Pancreas (tissue), 10 donors: ENCODE data around the gene NOD2. TPM values are rescaled to one million over a fixed set of nuclear protein-coding genes. Genes with fewer than 3 reads are reported as not detected.

Experiments used
- ATAC-seq, 4 donors: fragments of 200-7000 bp; cut with Tn5 transposase; one replicate each; pipeline versions ENCODE4 v1.8.0 to v1.9.1; 2020; ENCODE audit warnings: mild to moderate bottlenecking in 4 of 4, moderate library complexity in 4 of 4
- DNase-seq, 6 donors: peaks; one replicate each; pipeline ENCODE4 v3.0.0-alpha.2; 2020
- FAIRE-seq: peaks from 2 replicates; lab custom pipeline; 2012; peaks lifted over from hg19 to GRCh38; lab: Jason Lieb, UNC
- H3K27ac ChIP-seq, 4 donors: fragments of 200-600 bp; sonication (generic); 1 replicate in 3 of 4; 2 replicates in 1 of 4; pipeline versions ENCODE4 v1.5.0 to v1.8.0; 2020
- H3K27me3 ChIP-seq, 4 donors: fragments of 200-600 bp; one replicate each; pipeline ENCODE4 v1.8.0; 2021
- H3K36me3 ChIP-seq, 3 donors: fragments of 200-600 bp; sonication (generic) in 1 of 3; one replicate each; pipeline versions ENCODE4 v1.5.0 to v1.8.0; 2020 to 2021
- H3K4me1 ChIP-seq, 3 donors: fragments of 200-600 bp; one replicate each; pipeline ENCODE4 v1.8.0; 2021
- H3K4me3 ChIP-seq, 4 donors: fragments of 200-600 bp; sonication (generic) in 2 of 4; one replicate each; pipeline versions ENCODE4 v1.5.0 to v1.8.0; 2020 to 2021
- H3K9me3 ChIP-seq, 4 donors: fragments of 200-600 bp; one replicate each; pipeline ENCODE4 v1.8.0; 2021
- CTCF ChIP-seq, 4 donors: fragments of 200-600 bp; sonication (generic) in 3 of 4; IDR thresholded peaks; one replicate each; pipeline versions ENCODE4 v1.5.0 to v1.8.0; 2021; ENCODE audit warnings: antibody characterized with exemption in 4 of 4
- WGBS, 2 donors: extraction: QIAGEN DNeasy Blood & Tissue Kit; methylation state at CpG; one replicate each; pipeline ENCODE4 v1.1.7; 2013; 5-methylcytosine and 5-hydroxymethylcytosine counted together
- intact Hi-C, 3 donors: fragments of 100-400 bp; cut with DNase I; formaldehyde crosslinking; loops; one replicate each; pipeline versions ENCODE4 v1.11.1 to v1.14.2; 2022
- polyA plus RNA-seq, 2 donors: library from polyadenylated mRNA; stranded (reverse); fragments of 200-250 nt; gene quantifications; one replicate each; pipeline ENCODE4 v1.2.3, GENCODE V29; 2013
- total RNA-seq, 6 donors: library from RNA; stranded (reverse); fragmentation: NEBNext Ultra II Directional in 4 of 6; extraction: Animal tissue kit (Norgen Biotek cat#: 25700) in 4 of 6; gene quantifications; one replicate each; pipeline versions ENCODE4 v1.2.1 to v1.2.4, GENCODE V29; 2021 to 2023
- donor health status: healthy with polysubstance abuse.
- donor health status: DM: no; HTN: no; CAD: no; lungs with moderate emphysema.
- donor health status: DM: no; HTN: no; CAD: no.
- donor health status: control.
- donor health status: control.
- donor health status: Bipolar disorder and iron deficiency.
- donor health status: DM: yes; HTN: yes; CAD: no.
- donor health status: DM: no; HTN: no; CAD: no.
- donor health status: DM: no; HTN: no; CAD: no.
- donor health status: DM: yes; HTN: yes; CAD: no.

The NOD2 gene
- total and polyA plus RNA-seq, 8 donors: 0.08 to 2.1 (median 0.27) TPM

- DNase-seq (no peak), FAIRE-seq (no peak), ATAC-seq (no peak)
- intact Hi-C loops: no loop called here
- Histone ChIP-seq H3K9me3 (no peaks in the 10 kb centered on the region), H3K4me1 (no peaks in the 10 kb centered on the region), H3K27me3 (no peaks in the 10 kb centered on the region), H3K27ac (no peak overlapping the region), H3K36me3 (no peaks in the 10 kb centered on the region), H3K4me3 (no peak overlapping the region)
- no peak for TF ChIP-seq CTCF (IDR thresholded peaks at IDR 0.05)
- 74 to 81% methylated on average over 5 of the region's 5 CpGs for WGBS, 2 donors
These were observed 16.6 kb downstream of the NOD2 start for GRCh38 chr16:50709980-50710379.

GRCh38 chr16:50711040-50711439 is 17.6 kb downstream of the NOD2 start:
- 82 to 87% methylated on average over 21 of the region's 21 CpGs for WGBS, 2 donors
- DNase-seq (no peak), ATAC-seq (no peak), FAIRE-seq (no peak)
- H3K9me3 ChIP-seq: no peaks in the 10 kb centered on the region
- no peaks in the 10 kb centered on the region for H3K27me3 ChIP-seq
- intact Hi-C loops: no loop called here
- H3K36me3 ChIP-seq: no peaks in the 10 kb centered on the region
- no peaks in the 10 kb centered on the region for H3K4me1 ChIP-seq
- peak overlapping the region in 3 of 4 donors; percentile 35 to 44 (median 38) for H3K27ac ChIP-seq
- no peak for TF ChIP-seq CTCF (IDR thresholded peaks at IDR 0.05)
- no peak overlapping the region for H3K4me3 ChIP-seq

GRCh38 chr16:50711862-50712559 is 18.6 kb downstream of the NOD2 start:
- Histone ChIP-seq H3K27ac (peak overlapping the region; percentile 5 to 44 (median 26)), H3K9me3 (no peaks in the 10 kb centered on the region), H3K4me1 (no peaks in the 10 kb centered on the region), H3K27me3 (no peaks in the 10 kb centered on the region), H3K36me3 (no peaks in the 10 kb centered on the region), H3K4me3 (no peak overlapping the region)
- no peak for TF ChIP-seq CTCF (IDR thresholded peaks at IDR 0.05)
- peak in 3 of 6 donors; percentile 36 to 74 (median 46) for DNase-seq
- FAIRE-seq: no peak
- peak; percentile 20 to 52 (median 35) for ATAC-seq
- 71 to 76% methylated on average over 25 of the region's 25 CpGs for WGBS, 2 donors
- intact Hi-C loops: no loop called here

GRCh38 chr16:50712560-50712898 is 19.1 kb downstream of the NOD2 start:
- Histone ChIP-seq H3K36me3 (no peaks in the 10 kb centered on the region), H3K4me3 (no peak overlapping the region), H3K27me3 (no peaks in the 10 kb centered on the region), H3K4me1 (no peaks in the 10 kb centered on the region), H3K27ac (peak overlapping the region; percentile 16 to 44 (median 36)), H3K9me3 (no peaks in the 10 kb centered on the region)
- ATAC-seq (peak in 3 of 4 donors; percentile 34 to 57 (median 50)), DNase-seq (no peak), FAIRE-seq (no peak)
- TF ChIP-seq CTCF (IDR thresholded peaks at IDR 0.05): no peak
- intact Hi-C loops: no loop called here
- 37 to 59% methylated on average over 3 of the region's 3 CpGs for WGBS, 2 donors

GRCh38 chr16:50712956-50713355 is 19.6 kb downstream of the NOD2 start:
- intact Hi-C loops: no loop called here
- no peak for TF ChIP-seq CTCF (IDR thresholded peaks at IDR 0.05)
- Histone ChIP-seq H3K4me1 (no peaks in the 10 kb centered on the region), H3K27ac (peak overlapping the region in 3 of 4 donors; percentile 1 to 38 (median 35)), H3K4me3 (no peak overlapping the region), H3K9me3 (no peaks in the 10 kb centered on the region), H3K27me3 (no peaks in the 10 kb centered on the region), H3K36me3 (no peaks in the 10 kb centered on the region)
- FAIRE-seq: no peak
- no peak for ATAC-seq
- 68 to 74% methylated on average over 4 of the region's 4 CpGs for WGBS, 2 donors
- DNase-seq: no peak
